ENCODE data around the gene FAM9C. TPM values are rescaled to one million over a fixed set of nuclear protein-coding genes. Genes with fewer than 3 reads are reported as not detected.
"Not testable (repeated sequence)": the region's sequence is repeated elsewhere in the genome, so short reads cannot be mapped to it uniquely, and the experiment has no call there.

FAM9C gene
- not detected for total RNA-seq

GRCh38 chrX:13044441-13044840 is at the start of gene FAM9C:
FAM9C (minus strand) TSS chrX:13044620; CDS start chrX:13043789, 831 bp downstream.
- intact Hi-C loops (cut with micrococcal nuclease) = no loop called here
- Mint-ChIP-seq H3K4me3 (no peak within 1 kb of the TSS), H3K27ac (no peak within 1 kb of the TSS), H3K36me3 (ENCODE audit: low read depth) (no peaks in the 10 kb centered on the region), H3K9me3 (no peaks in the 10 kb centered on the region), H3K4me1 (ENCODE audit: low read depth) (peaks cover 47% of the 10 kb centered on the region), H3K27me3 (ENCODE audit: low read depth) (no peaks in the 10 kb centered on the region)
- no peak for DNase-seq
- CTCF ChIA-PET = no interaction called here

GRCh38 chrX:13093529-13094140 is 49.2 kb upstream of the FAM9C start:
- Mint-ChIP-seq H3K36me3 (ENCODE audit: low read depth) (no peaks in the 10 kb centered on the region), H3K4me3 (peak overlapping the region; percentile 61), H3K27ac (peak overlapping the region; percentile 87), H3K4me1 (ENCODE audit: low read depth) (peaks cover 81% of the 10 kb centered on the region), H3K9me3 (no peaks in the 10 kb centered on the region), H3K27me3 (ENCODE audit: low read depth) (no peaks in the 10 kb centered on the region)
- intact Hi-C loops (cut with micrococcal nuclease) = loop anchor here (2.0 to 10.0 kb wide), 13 partner anchors 31 to 934 kb away; partner anchors contain the start of genes GEMIN8, PRPS2 and RAB9A
- CTCF ChIA-PET = interaction anchor here (1.4 to 4.3 kb wide), 8 partner anchors 42 to 394 kb away, joined by 3 to 37 read pairs (median 12); no protein-coding TSS in a partner anchor
- peak; percentile 55 for DNase-seq

- CTCF ChIA-PET = interaction anchor here (0.7 to 4.3 kb wide), 22 partner anchors 10 to 395 kb away, joined by 3 to 37 read pairs (median 4); no protein-coding TSS in a partner anchor
- H3K4me3 Mint-ChIP-seq = peak overlapping the region; percentile 61
- peaks cover 83% of the 10 kb centered on the region for H3K4me1 Mint-ChIP-seq (ENCODE audit: low read depth)
Measured at GRCh38 chrX:13092455-13092941, 48.1 kb upstream of the FAM9C start.

GRCh38 chrX:13091111-13091765 is 46.8 kb upstream of the FAM9C start:
- Mint-ChIP-seq H3K36me3 (ENCODE audit: low read depth) (peaks cover 1% of the 10 kb centered on the region), H3K4me3 (peak overlapping the region; percentile 61), H3K27ac (peak overlapping the region; percentile 87), H3K9me3 (no peaks in the 10 kb centered on the region), H3K4me1 (ENCODE audit: low read depth) (peaks cover 86% of the 10 kb centered on the region), H3K27me3 (ENCODE audit: low read depth) (no peaks in the 10 kb centered on the region)
- DNase-seq = peak; percentile 53
- CTCF ChIA-PET = interaction anchor here (0.6 to 4.3 kb wide), 15 partner anchors 9 to 397 kb away, joined by 3 to 37 read pairs (median 8); partner anchors contain the start of gene TMSB4X
- intact Hi-C loops (cut with micrococcal nuclease) = loop anchor here (2.0 to 10.0 kb wide), 9 partner anchors 249 to 1330 kb away; partner anchors contain the start of genes GEMIN8, PRPS2, RAB9A and TCEANC

More at GRCh38 chrX:13092455-13092941, 48.1 kb upstream of the FAM9C start:
- Mint-ChIP-seq H3K27me3 (ENCODE audit: low read depth) (no peaks in the 10 kb centered on the region), H3K9me3 (no peaks in the 10 kb centered on the region), H3K36me3 (ENCODE audit: low read depth) (no peaks in the 10 kb centered on the region), H3K27ac (peak overlapping the region; percentile 87)
- intact Hi-C loops (cut with micrococcal nuclease) = loop anchor here (1.0 to 10.0 kb wide), 18 partner anchors 32 to 935 kb away; partner anchors contain the start of genes GEMIN8, PRPS2 and RAB9A
- DNase-seq = peak; percentile 88

GRCh38 chrX:13090339-13091110 is 46.1 kb upstream of the FAM9C start:
- Mint-ChIP-seq H3K4me1 (ENCODE audit: low read depth) (peaks cover 87% of the 10 kb centered on the region), H3K27me3 (ENCODE audit: low read depth) (no peaks in the 10 kb centered on the region), H3K36me3 (ENCODE audit: low read depth) (peaks cover 1% of the 10 kb centered on the region), H3K4me3 (peak overlapping the region; percentile 61), H3K9me3 (no peaks in the 10 kb centered on the region), H3K27ac (peak overlapping the region; percentile 87)
- CTCF ChIA-PET = interaction anchor here (0.6 to 4.3 kb wide), 12 partner anchors 8 to 397 kb away, joined by 3 to 37 read pairs (median 16); partner anchors contain the start of gene TMSB4X
- peak; percentile 36 for DNase-seq
- intact Hi-C loops (cut with micrococcal nuclease) = loop anchor here (2.0 to 10.0 kb wide), 9 partner anchors 248 to 1330 kb away; partner anchors contain the start of genes GEMIN8, PRPS2, RAB9A and TCEANC

- Mint-ChIP-seq H3K9me3 (no peaks in the 10 kb centered on the region), H3K4me3 (peak overlapping the region; percentile 61), H3K27ac (peak overlapping the region; percentile 87), H3K27me3 (ENCODE audit: low read depth) (no peaks in the 10 kb centered on the region), H3K36me3 (ENCODE audit: low read depth) (peaks cover 1% of the 10 kb centered on the region), H3K4me1 (ENCODE audit: low read depth) (peaks cover 89% of the 10 kb centered on the region)
- intact Hi-C loops (cut with micrococcal nuclease) = loop anchor here (2.0 to 10.0 kb wide), 9 partner anchors 248 to 1329 kb away; partner anchors contain the start of genes GEMIN8, PRPS2, RAB9A and TCEANC
- CTCF ChIA-PET = interaction anchor here (0.9 to 4.3 kb wide), 8 partner anchors 76 to 398 kb away, joined by 3 to 37 read pairs (median 24); no protein-coding TSS in a partner anchor
- no peak for DNase-seq
Measured at GRCh38 chrX:13090027-13090338, 45.6 kb upstream of the FAM9C start.

GRCh38 chrX:13088156-13088487 is 43.7 kb upstream of the FAM9C start:
- H3K36me3 Mint-ChIP-seq (ENCODE audit: low read depth) = peaks cover 1% of the 10 kb centered on the region
- H3K27me3 Mint-ChIP-seq (ENCODE audit: low read depth) = no peaks in the 10 kb centered on the region
- intact Hi-C loops (cut with micrococcal nuclease) = no loop called here
- H3K4me1 Mint-ChIP-seq (ENCODE audit: low read depth) = peaks cover 87% of the 10 kb centered on the region
- no peaks in the 10 kb centered on the region for H3K9me3 Mint-ChIP-seq
- peak; percentile 32 for DNase-seq
- peak overlapping the region; percentile 79 for H3K4me3 Mint-ChIP-seq
- peak overlapping the region; percentile 97 for H3K27ac Mint-ChIP-seq
- CTCF ChIA-PET = interaction anchor here (1.2 to 3.2 kb wide), 5 partner anchors 9 to 141 kb away, joined by 3 to 13 read pairs (median 11); no protein-coding TSS in a partner anchor

- Mint-ChIP-seq H3K4me3 (peak overlapping the region; percentile 79), H3K9me3 (no peaks in the 10 kb centered on the region), H3K27me3 (ENCODE audit: low read depth) (no peaks in the 10 kb centered on the region), H3K27ac (peak overlapping the region; percentile 97), H3K36me3 (ENCODE audit: low read depth) (peaks cover 1% of the 10 kb centered on the region), H3K4me1 (ENCODE audit: low read depth) (peaks cover 87% of the 10 kb centered on the region)
- CTCF ChIA-PET = interaction anchor here (0.7 to 3.2 kb wide), 7 partner anchors 8 to 141 kb away, joined by 3 to 13 read pairs (median 4); no protein-coding TSS in a partner anchor
- intact Hi-C loops (cut with micrococcal nuclease) = loop anchor here (1.0 to 2.0 kb wide), 6 partner anchors 11 to 113 kb away; partner anchors contain the start of gene TMSB4X
- DNase-seq = peak; percentile 74
Measured at GRCh38 chrX:13087322-13088155, 43.1 kb upstream of the FAM9C start.

- intact Hi-C loops (cut with micrococcal nuclease) = loop anchor here (1.0 to 2.0 kb wide), 6 partner anchors 11 to 112 kb away; partner anchors contain the start of gene TMSB4X
- H3K27me3 Mint-ChIP-seq (ENCODE audit: low read depth); H3K36me3 Mint-ChIP-seq (ENCODE audit: low read depth); H3K9me3 Mint-ChIP-seq; DNase-seq: not testable (repeated sequence)
- Mint-ChIP-seq H3K27ac (peak overlapping the region; percentile 97), H3K4me1 (ENCODE audit: low read depth) (peaks cover 87% of the 10 kb centered on the region), H3K4me3 (peak overlapping the region; percentile 79)
- CTCF ChIA-PET = interaction anchor here (0.7 to 3.2 kb wide), 6 partner anchors 34 to 140 kb away, joined by 3 to 13 read pairs (median 8); no protein-coding TSS in a partner anchor
Measured at GRCh38 chrX:13086793-13087321, 42.4 kb upstream of the FAM9C start.

GRCh38 chrX:13086076-13086475 is 41.7 kb upstream of the FAM9C start:
- Mint-ChIP-seq H3K4me3 (peak overlapping the region; percentile 79), H3K36me3 (ENCODE audit: low read depth) (peaks cover 1% of the 10 kb centered on the region), H3K4me1 (ENCODE audit: low read depth) (peaks cover 86% of the 10 kb centered on the region), H3K27me3 (ENCODE audit: low read depth) (no peaks in the 10 kb centered on the region), H3K9me3 (no peaks in the 10 kb centered on the region), H3K27ac (peak overlapping the region; percentile 97)
- intact Hi-C loops (cut with micrococcal nuclease) = loop anchor here (2.0 kb wide), 1 partner anchor 111 kb away; the partner anchor contains the start of gene TMSB4X
- no peak for DNase-seq
- CTCF ChIA-PET = interaction anchor here (2.5 to 3.2 kb wide), 2 partner anchors 34 to 139 kb away, joined by 11 to 13 read pairs; no protein-coding TSS in a partner anchor
